HG02623 (cell line): Measurements from ENCODE around the gene RPS15A.
"Not testable (repeated sequence)": the region's sequence is repeated elsewhere in the genome, so short reads cannot be mapped to it uniquely, and the experiment has no call there.

Source experiments
- ATAC-seq: cut with Tn5 transposase; IDR thresholded peaks from one replicate; pipeline ENCODE4 v1.9.1; 2021; ENCODE audit warnings: moderate library complexity; ENCODE audit not compliant: unreplicated experiment

RPS15A gene

DNA sequence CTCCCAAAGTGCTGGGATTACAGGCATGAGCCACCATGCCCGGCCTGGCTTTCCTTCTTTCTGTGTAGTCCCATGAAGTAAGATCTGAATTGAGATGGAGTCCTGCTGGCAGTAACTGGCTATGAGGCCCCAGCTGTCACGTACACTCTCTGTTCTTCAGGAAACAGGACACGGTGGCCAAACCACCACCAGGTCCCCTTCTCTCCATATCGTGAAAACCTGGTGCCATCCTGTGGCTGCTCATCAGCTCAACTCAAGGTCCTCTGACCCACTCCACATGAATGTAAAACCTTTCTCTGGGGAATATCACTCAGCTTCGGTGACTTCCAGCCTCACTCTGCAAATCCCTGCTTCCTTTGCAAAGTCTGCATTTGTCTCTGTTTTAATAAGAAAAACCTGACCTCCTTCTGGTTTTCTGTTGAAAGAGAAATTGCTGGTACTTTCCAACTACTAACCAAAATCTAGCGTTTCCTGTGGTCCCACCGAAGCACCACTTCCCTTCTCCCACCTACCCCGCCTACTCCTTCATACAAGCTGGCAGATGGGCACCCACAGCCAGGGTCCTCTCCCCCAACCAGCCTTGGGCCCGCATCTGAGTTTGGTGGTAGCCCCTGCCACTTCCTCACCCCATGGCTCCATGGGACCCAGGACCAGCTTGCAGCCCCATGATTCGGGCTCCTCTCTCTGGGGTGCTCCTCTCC lies 32.0 kb downstream of the RPS15A start:
- not testable (repeated sequence) for ATAC-seq

DNA sequence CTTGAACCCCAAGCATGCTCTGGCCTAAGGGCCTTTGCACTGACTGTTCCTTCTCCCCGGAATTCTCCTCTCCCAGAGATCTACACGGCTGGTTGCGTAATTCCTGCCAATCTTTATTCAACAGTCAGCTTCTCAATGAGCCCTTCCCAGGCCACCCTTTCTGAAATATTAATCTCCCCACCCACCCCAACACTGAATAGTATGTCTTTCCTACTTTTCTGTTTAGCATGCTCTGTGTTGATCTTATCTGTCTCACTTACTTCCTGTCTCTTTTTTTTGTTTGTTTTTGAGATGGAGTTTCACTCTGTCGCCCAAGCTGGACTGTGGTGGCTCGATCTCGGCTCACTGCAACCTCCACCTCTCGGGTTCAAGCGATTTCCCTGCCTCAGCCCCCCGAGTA lies 33.5 kb downstream of the RPS15A start:
- ATAC-seq = not testable (repeated sequence)

DNA sequence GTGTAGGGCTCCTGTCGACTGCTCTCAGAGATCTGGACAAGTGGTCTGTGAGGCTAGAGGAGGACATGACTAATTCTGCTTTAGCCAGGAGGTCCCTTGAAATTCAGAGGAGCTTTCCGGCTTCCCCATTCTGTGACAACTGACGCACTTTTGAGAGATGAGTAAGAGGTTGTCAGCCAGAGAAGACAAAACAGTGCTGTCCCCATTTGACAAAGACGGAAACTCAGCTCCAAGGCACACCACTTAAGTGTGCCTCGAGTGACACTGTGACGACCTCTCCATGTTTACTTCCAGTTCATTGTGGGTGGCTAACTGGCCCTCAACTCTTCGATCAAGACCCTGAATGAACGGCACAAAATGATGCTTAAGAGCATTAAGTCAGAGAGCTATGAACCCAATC lies 47.3 kb downstream of the RPS15A start:
- ATAC-seq = not testable (repeated sequence)

DNA sequence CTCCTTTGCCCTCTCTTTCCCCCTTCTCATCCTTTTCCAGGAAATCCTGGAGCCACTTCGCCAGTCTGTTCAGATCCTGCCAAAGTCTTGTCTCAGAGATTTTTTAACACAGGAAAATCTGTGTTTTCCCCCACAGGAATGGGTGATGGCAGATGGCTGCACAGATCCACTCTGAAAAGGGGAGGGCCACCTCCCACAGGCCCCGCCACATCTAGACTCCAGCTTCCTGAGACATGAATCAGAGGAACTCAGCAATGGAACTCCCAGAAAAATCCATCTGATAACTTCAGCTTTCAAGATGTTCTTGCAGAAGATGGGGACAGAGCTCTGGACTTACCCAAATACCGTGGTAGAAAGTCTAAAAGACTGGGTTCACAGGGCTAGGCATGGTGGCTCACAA lies 50.1 kb downstream of the RPS15A start:
- ATAC-seq = not testable (repeated sequence)

DNA sequence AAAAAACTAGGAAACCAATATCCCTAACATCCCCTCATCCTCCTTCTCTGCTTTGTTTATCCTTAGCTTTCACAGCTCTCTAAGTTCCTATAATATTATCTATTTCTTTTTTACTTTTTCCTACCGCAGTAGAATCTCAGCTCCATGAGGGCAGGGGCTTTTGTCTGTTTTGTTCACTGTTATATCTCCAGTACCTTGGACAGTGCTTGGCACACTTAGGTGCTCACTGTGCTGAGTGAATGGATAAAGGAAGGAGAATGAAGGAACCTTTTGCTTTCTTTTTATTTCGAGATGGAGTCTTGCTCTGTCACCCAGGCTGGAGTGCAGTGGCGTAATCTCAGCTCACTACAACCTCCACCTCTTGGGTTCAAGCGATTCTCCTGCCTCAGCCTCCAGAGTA lies 51.4 kb downstream of the RPS15A start:
- ATAC-seq = not testable (repeated sequence)

DNA sequence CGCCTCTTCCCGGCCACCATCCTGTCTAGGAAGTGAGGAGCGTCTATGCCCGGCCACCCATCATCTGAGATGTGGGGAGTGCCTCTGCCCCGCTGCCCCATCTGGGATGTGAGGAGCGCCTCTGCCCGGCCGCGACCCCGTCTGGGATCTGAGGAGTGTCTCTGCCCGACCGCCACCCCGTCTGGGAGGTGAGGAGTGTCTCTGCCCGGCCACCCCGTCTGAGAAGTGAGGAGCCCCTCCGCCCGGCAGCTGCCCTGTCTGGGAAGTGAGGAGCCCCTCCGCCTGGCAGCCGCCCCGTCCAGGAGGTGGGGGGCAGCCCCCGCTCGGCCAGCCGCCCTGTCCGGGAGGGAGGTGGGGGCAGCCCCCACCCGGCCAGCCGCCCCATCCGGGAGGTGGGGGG lies 55.9 kb downstream of the RPS15A start:
- not testable (repeated sequence) for ATAC-seq
